ENCODE data around the gene UMAD1. TPM values are rescaled to one million over a fixed set of nuclear protein-coding genes. Genes with fewer than 3 reads are reported as not detected.

The UMAD1 gene
- polyA plus RNA-seq, 1 of the 3 experiments (the other 2 are of a cell fraction), result 13.9 TPM

DNA sequence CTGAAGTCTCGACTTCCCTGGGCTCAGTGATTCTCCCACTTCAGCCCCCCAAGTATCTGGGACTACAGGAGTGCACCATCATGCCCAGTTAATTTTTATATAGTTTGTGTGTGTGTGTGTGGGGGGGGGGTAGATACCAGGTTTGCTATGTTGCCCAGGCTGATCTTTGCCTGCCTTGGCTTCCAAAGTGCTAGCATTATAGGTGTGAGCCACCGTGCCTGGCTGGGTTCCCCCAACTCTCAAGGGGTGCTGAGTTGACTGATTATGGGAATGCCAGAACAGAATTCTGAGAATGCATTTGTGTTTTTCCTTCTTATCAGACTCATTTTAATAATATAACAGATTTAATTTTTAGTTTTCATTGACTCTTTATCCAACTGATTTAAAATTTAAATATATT lies 58.4 kb downstream of the UMAD1 start:
- Histone ChIP-seq H3K9me2 (no peaks in the 10 kb centered on the region), H3K4me3 (ENCODE audit: low read depth in 2 of 2, low read length in 1 of 2) (no peak overlapping the region), H3K79me2 (ENCODE audit: insufficient read depth) (no peaks in the 10 kb centered on the region), H3K27ac (ENCODE audit: low read depth in 2 of 2, low read length in 1 of 2) (no peak overlapping the region), H3K9ac (no peak overlapping the region), H3F3A (replicated peaks; ENCODE audit: insufficient read depth) (peaks cover 32% of the 10 kb centered on the region), H2AFZ (ENCODE audit: low read depth) (no peak overlapping the region), H3K4me1 (ENCODE audit: control insufficient read depth in 1 of 2, insufficient read depth in 2 of 2, low read depth in 1 of 2, low read length in 1 of 2) (peaks cover 14 to 19% of the 10 kb centered on the region in 2 experiments), H3K9me3 (no peaks in the 10 kb centered on the region), H3K27me3 (ENCODE audit: insufficient read depth) (no peaks in the 10 kb centered on the region), H4K20me1 (ENCODE audit: insufficient read depth) (no peaks in the 10 kb centered on the region), H3K4me2 (no peak overlapping the region), H3K36me3 (replicated peaks in 1 of 2; ENCODE audit: control insufficient read depth in 1 of 2, insufficient read depth in 2 of 2, low read length in 1 of 2) (no peaks in the 10 kb centered on the region)
- TF ChIP-seq JUND (IDR thresholded peaks at IDR 0.05), result no peak
- no peak for TF ChIP-seq TEAD4 (IDR thresholded peaks at IDR 0.05; ENCODE audit: borderline replicate concordance, insufficient read depth)
- TF ChIP-seq NRF1 (IDR thresholded peaks at IDR 0.05; ENCODE audit: low read depth, low read length), result no peak
- TF ChIP-seq, protein P1, sequence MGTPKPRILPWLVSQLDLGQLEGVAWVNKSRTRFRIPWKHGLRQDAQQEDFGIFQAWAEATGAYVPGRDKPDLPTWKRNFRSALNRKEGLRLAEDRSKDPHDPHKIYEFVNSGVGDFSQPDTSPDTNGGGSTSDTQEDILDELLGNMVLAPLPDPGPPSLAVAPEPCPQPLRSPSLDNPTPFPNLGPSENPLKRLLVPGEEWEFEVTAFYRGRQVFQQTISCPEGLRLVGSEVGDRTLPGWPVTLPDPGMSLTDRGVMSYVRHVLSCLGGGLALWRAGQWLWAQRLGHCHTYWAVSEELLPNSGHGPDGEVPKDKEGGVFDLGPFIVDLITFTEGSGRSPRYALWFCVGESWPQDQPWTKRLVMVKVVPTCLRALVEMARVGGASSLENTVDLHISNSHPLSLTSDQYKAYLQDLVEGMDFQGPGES (IDR thresholded peaks at IDR 0.05; ENCODE audit: low read depth, low read length), result no peak
- TF ChIP-seq, protein P2, sequence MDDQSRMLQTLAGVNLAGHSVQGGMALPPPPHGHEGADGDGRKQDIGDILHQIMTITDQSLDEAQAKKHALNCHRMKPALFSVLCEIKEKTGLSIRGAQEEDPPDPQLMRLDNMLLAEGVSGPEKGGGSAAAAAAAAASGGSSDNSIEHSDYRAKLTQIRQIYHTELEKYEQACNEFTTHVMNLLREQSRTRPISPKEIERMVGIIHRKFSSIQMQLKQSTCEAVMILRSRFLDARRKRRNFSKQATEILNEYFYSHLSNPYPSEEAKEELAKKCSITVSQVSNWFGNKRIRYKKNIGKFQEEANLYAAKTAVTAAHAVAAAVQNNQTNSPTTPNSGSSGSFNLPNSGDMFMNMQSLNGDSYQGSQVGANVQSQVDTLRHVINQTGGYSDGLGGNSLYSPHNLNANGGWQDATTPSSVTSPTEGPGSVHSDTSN (IDR thresholded peaks at IDR 0.05), result no peak
- TF ChIP-seq YY1 (IDR thresholded peaks at IDR 0.05; ENCODE audit: low read depth), result no peak
- TF ChIP-seq SMC3 (IDR thresholded peaks at IDR 0.05; ENCODE audit: low read depth, low read length), result no peak
- ChIA-PET CTCF (interaction anchor here (0.7 to 2.9 kb wide), 5 partner anchors 9 to 80 kb away, joined by 3 to 24 read pairs (median 5); no protein-coding TSS in a partner anchor), POLR2A (no interaction called here)
- WGBS (ENCODE audit: low lambda C conversion rate), result 76% methylated on average over 2 of the region's 2 CpGs
- DNase-seq, result no peak

DNA sequence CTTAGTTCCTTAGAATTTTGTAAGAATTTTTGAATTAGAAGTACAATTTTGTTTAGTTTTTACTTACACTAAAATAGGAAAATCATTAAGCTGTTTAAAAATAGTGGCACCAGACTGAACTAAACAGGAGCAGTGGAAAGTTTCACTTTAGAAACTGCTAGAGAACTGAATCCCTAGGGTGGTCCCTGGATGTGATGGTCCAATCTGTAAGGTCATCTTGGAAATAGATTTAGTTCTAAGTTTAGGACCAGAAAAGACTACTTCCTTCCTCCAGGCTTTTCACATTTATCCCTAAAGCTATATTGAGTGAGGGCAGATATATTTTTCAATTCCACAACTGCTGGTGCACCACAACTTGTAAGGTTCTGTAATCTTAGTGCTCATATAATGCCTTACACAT lies 58.8 kb downstream of the UMAD1 start:
- Histone ChIP-seq H3K9me3 (no peaks in the 10 kb centered on the region), H4K20me1 (ENCODE audit: insufficient read depth) (no peaks in the 10 kb centered on the region), H3K36me3 (replicated peaks in 1 of 2; ENCODE audit: control insufficient read depth in 1 of 2, insufficient read depth in 2 of 2, low read length in 1 of 2) (no peaks in the 10 kb centered on the region), H3K27ac (ENCODE audit: low read depth in 2 of 2, low read length in 1 of 2) (no peak overlapping the region), H3K27me3 (ENCODE audit: insufficient read depth) (no peaks in the 10 kb centered on the region), H3K9ac (no peak overlapping the region), H3K9me2 (no peaks in the 10 kb centered on the region), H3K4me2 (no peak overlapping the region), H3K79me2 (ENCODE audit: insufficient read depth) (no peaks in the 10 kb centered on the region), H3F3A (replicated peaks; ENCODE audit: insufficient read depth) (peaks cover 27% of the 10 kb centered on the region), H2AFZ (ENCODE audit: low read depth) (no peak overlapping the region), H3K4me3 (ENCODE audit: low read depth in 2 of 2, low read length in 1 of 2) (no peak overlapping the region), H3K4me1 (ENCODE audit: control insufficient read depth in 1 of 2, insufficient read depth in 2 of 2, low read depth in 1 of 2, low read length in 1 of 2) (peaks cover 14 to 19% of the 10 kb centered on the region in 2 experiments)
- POLR2A ChIA-PET, result no interaction called here
- DNase-seq, result no peak
- TF ChIP-seq EP300 (IDR thresholded peaks at IDR 0.05; ENCODE audit: borderline replicate concordance in 1 of 2, low read depth in 1 of 2, low read length in 1 of 2) (no peak), SIN3A (IDR thresholded peaks at IDR 0.05; ENCODE audit: borderline replicate concordance, low read depth, low read length) (no peak), FOXM1 (IDR thresholded peaks at IDR 0.05; ENCODE audit: low read depth) (no peak), SMC3 (IDR thresholded peaks at IDR 0.05; ENCODE audit: low read depth, low read length) (no peak)
- TF ChIP-seq, protein P3, sequence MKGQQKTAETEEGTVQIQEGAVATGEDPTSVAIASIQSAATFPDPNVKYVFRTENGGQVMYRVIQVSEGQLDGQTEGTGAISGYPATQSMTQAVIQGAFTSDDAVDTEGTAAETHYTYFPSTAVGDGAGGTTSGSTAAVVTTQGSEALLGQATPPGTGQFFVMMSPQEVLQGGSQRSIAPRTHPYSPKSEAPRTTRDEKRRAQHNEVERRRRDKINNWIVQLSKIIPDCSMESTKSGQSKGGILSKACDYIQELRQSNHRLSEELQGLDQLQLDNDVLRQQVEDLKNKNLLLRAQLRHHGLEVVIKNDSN (IDR thresholded peaks at IDR 0.05; ENCODE audit: borderline replicate concordance, low read depth), result no peak
- TF ChIP-seq, protein P4, sequence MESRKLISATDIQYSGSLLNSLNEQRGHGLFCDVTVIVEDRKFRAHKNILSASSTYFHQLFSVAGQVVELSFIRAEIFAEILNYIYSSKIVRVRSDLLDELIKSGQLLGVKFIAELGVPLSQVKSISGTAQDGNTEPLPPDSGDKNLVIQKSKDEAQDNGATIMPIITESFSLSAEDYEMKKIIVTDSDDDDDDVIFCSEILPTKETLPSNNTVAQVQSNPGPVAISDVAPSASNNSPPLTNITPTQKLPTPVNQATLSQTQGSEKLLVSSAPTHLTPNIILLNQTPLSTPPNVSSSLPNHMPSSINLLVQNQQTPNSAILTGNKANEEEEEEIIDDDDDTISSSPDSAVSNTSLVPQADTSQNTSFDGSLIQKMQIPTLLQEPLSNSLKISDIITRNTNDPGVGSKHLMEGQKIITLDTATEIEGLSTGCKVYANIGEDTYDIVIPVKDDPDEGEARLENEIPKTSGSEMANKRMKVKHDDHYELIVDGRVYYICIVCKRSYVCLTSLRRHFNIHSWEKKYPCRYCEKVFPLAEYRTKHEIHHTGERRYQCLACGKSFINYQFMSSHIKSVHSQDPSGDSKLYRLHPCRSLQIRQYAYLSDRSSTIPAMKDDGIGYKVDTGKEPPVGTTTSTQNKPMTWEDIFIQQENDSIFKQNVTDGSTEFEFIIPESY (IDR thresholded peaks at IDR 0.05; ENCODE audit: borderline replicate concordance, low read depth), result no peak
- TF ChIP-seq, protein P1 (IDR thresholded peaks at IDR 0.05; ENCODE audit: low read depth, low read length), result no peak
- CTCF ChIA-PET, result interaction anchor here (0.7 to 1.8 kb wide), 4 partner anchors 9 to 80 kb away, joined by 3 to 7 read pairs (median 4); no protein-coding TSS in a partner anchor
